ENCODE measurements around the gene SYNE4. TPM values are rescaled to one million over a fixed set of nuclear protein-coding genes. Genes with fewer than 3 reads are reported as not detected.
A peak's percentile ranks its signal among the peaks of the same experiment; 100 is the strongest.

SYNE4 gene
- total and polyA plus RNA-seq, 2 of the 4 experiments (the other 2 are of a cell fraction) = 0.27 TPM; not detected in 1

- Histone ChIP-seq H3K23ac (ENCODE audit: low read depth, low read length) (no peak overlapping the region), H3K27ac (ENCODE audit: insufficient read depth, low read length) (no peak overlapping the region), H2AK9ac (replicated peaks; ENCODE audit: low read depth, low read length, poor library complexity) (peak overlapping the region; percentile 49), H3K4me2 (ENCODE audit: low read depth, low read length) (no peak overlapping the region), H3K18ac (ENCODE audit: low read depth, low read length) (no peak overlapping the region), H3K14ac (replicated peaks; ENCODE audit: low read depth, low read length) (no peak overlapping the region), H2AFZ (replicated peaks; ENCODE audit: low read length, poor library complexity) (no peak overlapping the region), H2BK5ac (ENCODE audit: low read depth, low read length, poor library complexity, severe bottlenecking) (no peak overlapping the region), H3K36me3 (ENCODE audit: control insufficient read depth, insufficient read depth, low read length) (no peaks in the 10 kb centered on the region), H3K27me3 (ENCODE audit: control insufficient read depth, insufficient read depth, low read length) (no peaks in the 10 kb centered on the region), H3K79me1 (ENCODE audit: low read depth in 1 of 2, low read length in 2 of 2) (peaks cover 30% of the 10 kb centered on the region in 2 experiments), H4K8ac (ENCODE audit: low read depth in 2 of 2, low read length in 2 of 2) (no peak overlapping the region), H3K4me1 (ENCODE audit: control insufficient read depth, insufficient read depth, low read length) (no peaks in the 10 kb centered on the region; the same call in 1 of the 2 replicates), H2BK15ac (ENCODE audit: low read depth, low read length) (no peak overlapping the region), H2BK120ac (ENCODE audit: low read depth, low read length) (no peak overlapping the region), H3K4ac (ENCODE audit: low read depth, low read length) (no peak overlapping the region), H3K56ac (ENCODE audit: extremely low read depth, insufficient read depth, low read length) (no peak overlapping the region), H2BK20ac (ENCODE audit: low read depth, low read length) (no peak overlapping the region; the same call in 1 of the 2 replicates), H4K91ac (ENCODE audit: insufficient read depth, low read depth, low read length) (no peak overlapping the region), H4K5ac (ENCODE audit: low read depth, low read length) (no peak overlapping the region), H3K9me3 (ENCODE audit: control insufficient read depth, insufficient read depth, low read length) (no peaks in the 10 kb centered on the region), H4K20me1 (ENCODE audit: insufficient read depth, low read length) (peaks cover 3% of the 10 kb centered on the region), H3K9me1 (ENCODE audit: insufficient read depth, low read length) (peaks cover 4% of the 10 kb centered on the region; the same call in 1 of the 2 replicates), H2AK5ac (ENCODE audit: low read depth, low read length) (no peak overlapping the region), H3K9ac (ENCODE audit: low read depth, low read length) (no peak overlapping the region), H3K4me3 (ENCODE audit: insufficient read depth, low read depth, low read length) (no peak overlapping the region)
- TF ChIP-seq CTCF (conservative IDR thresholded peaks at IDR 0.05; ENCODE audit: low read depth, low read length) (0 out of 2 replicates have a peak, but pooled peaks have one; percentile 23), MXI1 (IDR thresholded peaks at IDR 0.05; ENCODE audit: borderline replicate concordance, low read depth, low read length) (no peak)
- in situ Hi-C loops (cut with MboI; ENCODE audit: low sequenced_read_pairs) = no loop called here
- DNase-seq = no peak
- ChIA-PET CTCF (no interaction called here), POLR2A (ENCODE audit: unreplicated experiment) (no interaction called here)
- no peak for ATAC-seq (ENCODE audit: low read depth)
- WGBS, 2 experiments (ENCODE audit: extremely low coverage in 2 of 2, insufficient read length in 1 of 2) = 52% methylated on average over 2 of the region's 3 CpGs; no CpG with 5 or more reads in 1 of the 2 experiments
- no TSS peak for BruUV-seq (replicated peaks)
- dilution Hi-C loops (cut with HindIII; ENCODE audit: low sequenced_read_pairs, unreplicated experiment) = no loop called here
- intact Hi-C loops (cut with micrococcal nuclease) = loop anchor here (5.0 kb wide), 1 partner anchor 114 kb away; the partner anchor contains the start of gene LRFN3
These were observed 42.6 kb upstream of the SYNE4 start for GRCh38 chr19:36051236-36051635.
